Uterus (tissue), 4 donors: ENCODE results near the gene ARHGEF16. TPM values are rescaled to one million over a fixed set of nuclear protein-coding genes. Genes with fewer than 3 reads are reported as not detected.

Source experiments
- DNase-seq, 2 donors: peaks; one replicate each; pipeline ENCODE4 v3.0.0-alpha.2; 2019 to 2020
- H3K27ac ChIP-seq, 2 donors: fragments of 200-600 bp; sonication (generic); 1 replicate in 1 of 2; 2 replicates in 1 of 2; pipeline ENCODE4 v1.5.1; 2016 to 2018
- H3K27me3 ChIP-seq, 2 donors: fragments of 200-600 bp; sonication (generic); one replicate each; pipeline ENCODE4 v1.5.1; 2018 to 2019; ENCODE audit warnings: control low read depth in 1 of 2
- H3K36me3 ChIP-seq, 2 donors: fragments of 200-600 bp; sonication (generic); one replicate each; pipeline ENCODE4 v1.5.1; 2019; ENCODE audit warnings: control low read depth in 1 of 2
- H3K4me1 ChIP-seq, 2 donors: fragments of 200-600 bp; sonication (generic); one replicate each; pipeline ENCODE4 v1.5.1; 2018 to 2019; ENCODE audit warnings: control low read depth in 1 of 2
- H3K4me3 ChIP-seq, 2 donors: fragments of 200-600 bp; sonication (generic); 1 replicate in 1 of 2; 2 replicates in 1 of 2; pipeline ENCODE4 v1.5.1; 2018 to 2019; ENCODE audit warnings: mild to moderate bottlenecking in 1 of 2
- H3K9me3 ChIP-seq, 2 donors: fragments of 200-600 bp; sonication (generic); one replicate each; pipeline ENCODE4 v1.5.1; 2019; ENCODE audit warnings: control low read depth in 1 of 2
- POLR2A ChIP-seq, 2 donors: fragments of 450-650 bp; IDR thresholded peaks; one replicate each; pipeline ENCODE4 v1.6.1; 2016; ENCODE audit warnings: antibody characterized with exemption in 2 of 2, mild to moderate bottlenecking in 1 of 2, moderate library complexity in 1 of 2
- intact Hi-C: fragments of 100-400 bp; cut with DNase I; formaldehyde crosslinking; loops from one replicate; pipeline ENCODE4 v1.15.1; 2023; ENCODE audit warnings: low total_unique reads
- total RNA-seq, 4 donors: library from RNA; depleted of rRNA in 3 of 4; stranded (reverse); fragments of >200 nt in 3 of 4; gene quantifications; one replicate each; pipeline versions ENCODE4 v1.1.0 to v1.2.4, GENCODE V29; 2014 to 2023
- TF ChIP-seq, protein P1 (sequence below), 4 experiments: fragments of 200-600 bp in 2 of 4; fragments of 450-650 bp in 2 of 4; sonication (generic) in 2 of 4; IDR thresholded peaks; one replicate each; pipeline ENCODE4 v1.5.1; 2016 to 2019; ENCODE audit warnings: antibody characterized with exemption in 4 of 4, mild to moderate bottlenecking in 2 of 4, moderate library complexity in 1 of 4
- donor health status: DM: yes; HTN: yes; CAD: no.

Gene ARHGEF16
- total RNA-seq, 4 donors from 2014 or later = 0.29 to 2.3 (median 1.2) TPM; not detected in 1

DNA sequence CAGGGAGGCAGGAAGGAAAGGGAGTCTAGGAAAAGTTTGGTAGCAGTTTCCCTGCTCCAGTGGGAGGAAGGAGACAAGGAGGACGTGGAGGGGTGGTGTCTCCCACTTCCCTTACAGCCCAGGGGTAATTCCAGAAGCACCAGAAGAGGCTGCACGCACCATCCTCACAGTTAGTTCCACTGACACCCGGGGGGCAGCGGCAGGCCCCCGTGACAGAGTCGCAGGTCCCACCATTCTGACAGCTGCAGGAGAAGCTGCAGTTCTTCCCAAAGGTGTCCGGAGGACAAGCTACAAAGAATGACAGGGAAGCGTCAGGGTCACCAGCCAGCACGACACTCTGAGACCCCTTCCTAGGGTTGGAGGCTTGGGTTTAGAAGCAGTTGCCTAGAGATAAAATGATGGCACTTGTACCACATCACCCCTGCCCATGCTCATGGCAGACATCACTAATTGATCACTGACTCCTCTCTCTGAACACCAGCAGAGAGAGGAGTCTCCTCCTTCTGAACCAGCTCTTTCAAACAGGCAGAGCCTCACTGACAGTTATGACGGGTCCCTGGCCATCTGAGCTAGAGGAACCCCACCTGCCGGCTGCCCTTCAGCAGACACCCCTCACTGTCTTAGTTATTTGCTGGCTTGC is 53.3 kb downstream of the ARHGEF16 start:
- H3K27me3 ChIP-seq = no peaks in the 10 kb centered on the region
- H3K4me1 ChIP-seq = no peaks in the 10 kb centered on the region
- no peak overlapping the region for H3K4me3 ChIP-seq
- no peaks in the 10 kb centered on the region for H3K9me3 ChIP-seq
- intact Hi-C loops = no loop called here
- no peaks in the 10 kb centered on the region for H3K36me3 ChIP-seq
- TF ChIP-seq, protein P1, sequence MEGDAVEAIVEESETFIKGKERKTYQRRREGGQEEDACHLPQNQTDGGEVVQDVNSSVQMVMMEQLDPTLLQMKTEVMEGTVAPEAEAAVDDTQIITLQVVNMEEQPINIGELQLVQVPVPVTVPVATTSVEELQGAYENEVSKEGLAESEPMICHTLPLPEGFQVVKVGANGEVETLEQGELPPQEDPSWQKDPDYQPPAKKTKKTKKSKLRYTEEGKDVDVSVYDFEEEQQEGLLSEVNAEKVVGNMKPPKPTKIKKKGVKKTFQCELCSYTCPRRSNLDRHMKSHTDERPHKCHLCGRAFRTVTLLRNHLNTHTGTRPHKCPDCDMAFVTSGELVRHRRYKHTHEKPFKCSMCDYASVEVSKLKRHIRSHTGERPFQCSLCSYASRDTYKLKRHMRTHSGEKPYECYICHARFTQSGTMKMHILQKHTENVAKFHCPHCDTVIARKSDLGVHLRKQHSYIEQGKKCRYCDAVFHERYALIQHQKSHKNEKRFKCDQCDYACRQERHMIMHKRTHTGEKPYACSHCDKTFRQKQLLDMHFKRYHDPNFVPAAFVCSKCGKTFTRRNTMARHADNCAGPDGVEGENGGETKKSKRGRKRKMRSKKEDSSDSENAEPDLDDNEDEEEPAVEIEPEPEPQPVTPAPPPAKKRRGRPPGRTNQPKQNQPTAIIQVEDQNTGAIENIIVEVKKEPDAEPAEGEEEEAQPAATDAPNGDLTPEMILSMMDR (IDR thresholded peaks at IDR 0.05) = no peak
- no peak for TF ChIP-seq POLR2A (IDR thresholded peaks at IDR 0.05)
- no peak for DNase-seq
- no peak overlapping the region for H3K27ac ChIP-seq

DNA sequence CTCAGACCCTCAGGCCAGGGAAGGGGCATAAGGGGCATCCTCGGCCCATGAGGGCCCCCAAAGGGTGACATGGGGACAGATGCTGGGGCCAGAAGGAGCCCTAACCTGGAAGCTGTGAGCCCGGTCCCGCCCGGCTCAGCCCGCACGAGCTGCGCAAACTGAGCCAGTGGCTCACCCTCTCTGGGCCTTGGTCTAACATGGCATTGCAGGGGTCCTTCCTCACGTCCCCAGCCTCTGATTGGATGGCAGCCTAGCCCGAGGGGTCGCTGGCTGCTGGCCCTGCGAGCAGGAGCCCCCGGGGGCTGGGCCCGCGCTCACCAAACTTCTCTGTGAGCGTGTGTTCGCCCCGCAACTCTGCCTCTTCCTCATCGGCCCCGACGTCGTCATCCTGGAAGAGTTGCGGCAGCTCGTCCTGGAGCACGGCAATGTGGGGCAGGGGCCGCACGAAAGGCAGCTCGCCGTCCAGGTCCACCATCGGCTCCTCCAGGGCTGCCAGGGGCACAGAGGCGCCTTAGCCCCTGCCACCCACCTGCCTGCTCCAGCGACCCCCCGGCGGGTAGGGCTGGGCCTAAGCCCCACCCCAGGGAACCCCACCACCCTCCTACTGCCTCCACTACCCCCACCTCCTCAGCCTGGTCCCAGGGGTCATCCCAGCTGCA is 54.4 kb downstream of the ARHGEF16 start:
- H3K27ac ChIP-seq = no peak overlapping the region
- H3K27me3 ChIP-seq = no peaks in the 10 kb centered on the region
- intact Hi-C loops = no loop called here
- H3K4me1 ChIP-seq = no peaks in the 10 kb centered on the region
- H3K9me3 ChIP-seq = no peaks in the 10 kb centered on the region
- no peak for DNase-seq
- no peak overlapping the region for H3K4me3 ChIP-seq
- no peak for TF ChIP-seq POLR2A (IDR thresholded peaks at IDR 0.05)
- TF ChIP-seq, protein P1 (IDR thresholded peaks at IDR 0.05) = no peak
- H3K36me3 ChIP-seq = no peaks in the 10 kb centered on the region

DNA sequence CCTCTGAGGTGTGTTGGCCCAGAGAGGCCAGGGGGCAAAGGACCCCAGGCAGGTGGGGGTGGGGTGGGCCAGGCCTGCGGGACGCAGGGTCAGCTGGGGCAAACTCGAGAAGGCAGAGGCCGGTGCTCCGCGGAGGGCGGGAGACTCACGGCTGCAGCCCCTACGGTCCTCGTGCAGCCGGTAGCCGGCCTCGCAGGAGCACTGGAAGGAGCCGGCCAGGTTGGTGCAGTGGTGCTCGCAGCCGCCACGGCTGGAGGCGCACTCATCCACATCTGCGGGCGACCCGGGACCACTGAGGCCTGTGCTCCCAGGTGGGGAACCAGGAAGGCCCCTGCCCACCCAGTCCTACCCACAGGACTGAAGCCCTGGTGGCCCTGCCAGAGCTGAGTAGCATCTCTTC is 55.3 kb downstream of the ARHGEF16 start:
- DNase-seq = no peak
- TF ChIP-seq POLR2A (IDR thresholded peaks at IDR 0.05) = no peak
- TF ChIP-seq, protein P1 (IDR thresholded peaks at IDR 0.05) = no peak
- no peaks in the 10 kb centered on the region for H3K27me3 ChIP-seq
- no peak overlapping the region for H3K27ac ChIP-seq
- H3K9me3 ChIP-seq = no peaks in the 10 kb centered on the region
- no peaks in the 10 kb centered on the region for H3K36me3 ChIP-seq
- H3K4me3 ChIP-seq = no peak overlapping the region
- H3K4me1 ChIP-seq = no peaks in the 10 kb centered on the region
- intact Hi-C loops = no loop called here

DNA sequence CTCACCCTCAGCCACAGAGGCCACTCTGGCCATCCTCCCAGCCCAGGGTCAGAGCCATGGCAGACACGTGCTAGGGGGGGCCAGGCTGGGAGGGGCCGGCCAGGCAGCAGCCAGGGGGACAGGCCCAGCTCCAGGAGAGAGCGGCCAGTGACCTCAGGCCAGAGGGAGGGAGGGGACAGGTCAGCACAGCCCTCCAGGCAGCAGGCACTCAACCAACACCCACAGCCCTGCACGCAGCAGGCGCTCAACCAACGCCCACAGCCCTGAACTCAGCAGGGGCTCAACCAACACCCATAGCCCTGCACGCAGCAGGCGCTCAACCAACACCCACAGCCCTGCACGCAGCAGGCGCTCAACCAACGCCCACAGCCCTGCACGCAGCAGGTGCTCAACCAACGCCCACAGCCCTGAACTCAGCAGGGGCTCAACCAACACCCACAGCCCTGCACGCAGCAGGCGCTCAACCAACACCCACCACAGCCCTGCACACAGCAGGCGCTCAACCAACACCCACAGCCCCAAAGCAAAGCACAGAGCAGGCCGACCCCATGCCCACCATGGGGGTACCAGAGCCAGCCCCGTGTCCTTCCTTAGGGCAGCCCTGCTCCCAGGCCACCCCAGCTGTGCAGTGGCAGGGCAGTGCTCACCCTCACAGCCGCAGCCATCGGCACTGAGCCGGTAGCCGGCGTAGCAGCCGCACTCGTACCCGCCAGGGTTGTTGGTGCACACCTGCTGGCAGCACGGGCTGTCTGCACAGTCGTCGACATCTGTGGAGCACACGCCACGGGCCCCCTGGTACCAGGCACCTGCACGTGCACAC is 55.9 kb downstream of the ARHGEF16 start:
- no peaks in the 10 kb centered on the region for H3K36me3 ChIP-seq
- no peaks in the 10 kb centered on the region for H3K4me1 ChIP-seq
- H3K9me3 ChIP-seq = no peaks in the 10 kb centered on the region
- H3K27ac ChIP-seq = no peak overlapping the region
- no peak for TF ChIP-seq POLR2A (IDR thresholded peaks at IDR 0.05)
- TF ChIP-seq, protein P1 (IDR thresholded peaks at IDR 0.05) = no peak
- no peak for DNase-seq
- H3K27me3 ChIP-seq = no peaks in the 10 kb centered on the region
- no peak overlapping the region for H3K4me3 ChIP-seq
- intact Hi-C loops = no loop called here

DNA sequence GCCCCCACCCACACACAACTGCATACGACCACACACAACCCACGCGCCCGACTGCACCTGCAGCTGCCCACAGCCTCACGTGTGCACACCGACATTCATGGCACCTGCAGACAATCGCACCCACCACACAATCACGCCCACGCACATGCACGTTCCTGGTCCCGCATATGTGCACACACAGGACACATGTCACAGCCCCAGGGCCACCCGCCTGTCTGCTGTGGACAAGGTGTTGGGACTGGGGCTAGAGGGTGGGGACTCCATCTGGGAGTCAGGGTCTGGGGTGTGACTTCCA is 56.4 kb downstream of the ARHGEF16 start:
- Histone ChIP-seq H3K27ac (no peak overlapping the region), H3K4me3 (no peak overlapping the region), H3K4me1 (no peaks in the 10 kb centered on the region), H3K27me3 (no peaks in the 10 kb centered on the region), H3K36me3 (no peaks in the 10 kb centered on the region), H3K9me3 (no peaks in the 10 kb centered on the region)
- intact Hi-C loops = no loop called here
- no peak for DNase-seq
- TF ChIP-seq POLR2A (IDR thresholded peaks at IDR 0.05) = no peak
- TF ChIP-seq, protein P1 (IDR thresholded peaks at IDR 0.05) = no peak
